HG03280 (cell line): ENCODE data around the gene SAMD4A.

Source experiments
- ATAC-seq: cut with Tn5 transposase; IDR thresholded peaks from one replicate; pipeline ENCODE4 v1.9.1; 2021; ENCODE audit warnings: mild to moderate bottlenecking, moderate library complexity; ENCODE audit not compliant: unreplicated experiment

The SAMD4A gene

GRCh38 chr14:54653712-54654469 is 87.0 kb downstream of the SAMD4A start:
- no peak for ATAC-seq

DNA sequence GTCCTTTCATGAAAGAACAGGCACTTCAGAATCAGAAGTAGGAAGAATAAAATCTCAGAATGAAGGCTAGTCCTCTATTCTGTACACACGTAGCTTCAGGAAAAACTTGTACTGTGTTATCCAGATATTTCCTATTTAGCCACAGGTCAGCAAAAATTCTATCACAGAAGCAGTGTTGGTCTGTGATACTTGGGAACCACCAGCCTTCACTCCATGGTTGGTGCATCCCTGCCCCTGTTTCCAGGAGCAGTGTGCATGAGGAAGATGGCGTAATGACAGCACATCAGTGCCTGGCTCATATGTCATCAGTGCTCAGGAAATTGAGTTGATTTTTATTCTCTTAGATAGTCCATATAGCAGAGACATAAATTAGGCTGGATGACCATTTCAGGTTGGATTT is 87.7 kb downstream of the SAMD4A start:
- no peak for ATAC-seq

- ATAC-seq, result no peak
These were observed 91.9 kb downstream of the SAMD4A start for GRCh38 chr14:54658836-54659235.

- ATAC-seq, result no peak
These were observed 92.4 kb downstream of the SAMD4A start for GRCh38 chr14:54659365-54659764.

DNA sequence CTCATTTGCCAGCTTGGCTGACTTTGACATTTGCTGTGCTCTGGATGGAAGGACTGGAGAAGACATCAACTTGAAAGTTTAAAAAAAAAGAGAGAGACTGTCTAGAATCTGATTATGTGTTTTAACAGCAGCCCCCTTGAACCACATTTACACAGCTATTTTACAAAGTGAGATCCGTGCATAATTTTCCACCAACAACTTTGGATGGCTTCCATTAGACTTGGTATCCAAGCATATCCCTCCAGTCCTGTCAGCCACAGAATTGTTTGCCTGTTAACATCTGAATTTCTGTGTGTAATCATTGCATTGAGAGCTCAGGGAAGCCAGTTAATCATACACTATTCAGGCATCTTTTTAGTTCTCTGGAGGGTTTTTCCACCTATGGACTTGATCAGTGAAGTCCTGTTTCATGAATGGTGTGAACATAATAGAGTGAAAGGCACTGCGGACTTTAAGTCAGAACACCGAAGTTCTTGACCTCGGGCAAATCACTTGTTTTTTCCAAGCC is 93.7 kb downstream of the SAMD4A start:
- ATAC-seq, result no peak

DNA sequence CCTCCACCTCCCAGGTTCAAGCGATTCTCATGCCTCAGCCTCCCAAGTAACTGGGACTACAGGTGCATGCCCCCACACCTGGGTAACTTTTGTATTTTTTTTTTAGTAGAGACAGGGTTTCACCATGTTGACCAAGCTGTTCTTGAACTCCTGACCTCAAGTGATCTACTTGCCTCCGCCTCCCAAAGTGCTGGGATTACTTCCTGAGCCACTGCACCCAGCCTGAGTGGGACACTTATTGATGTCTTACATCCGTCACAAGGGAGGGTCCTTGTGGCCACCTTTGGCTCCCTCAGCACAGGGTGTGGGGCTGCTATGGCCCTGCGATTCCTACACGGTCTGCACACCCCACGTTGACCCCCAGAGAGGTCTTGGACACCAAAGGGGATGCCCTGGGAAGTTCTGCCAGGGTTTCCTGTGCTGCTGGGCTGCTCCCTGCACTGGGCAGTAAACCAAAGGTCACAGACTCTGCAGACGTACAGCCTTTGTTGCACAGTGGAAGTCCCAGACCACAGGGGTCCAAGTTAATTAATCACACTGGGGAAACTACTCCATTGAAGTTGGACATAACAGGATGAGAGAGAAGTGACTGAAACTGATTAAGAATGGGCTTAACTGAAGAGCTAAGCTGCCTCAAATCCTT is 95.7 kb downstream of the SAMD4A start:
- ATAC-seq, result no peak

DNA sequence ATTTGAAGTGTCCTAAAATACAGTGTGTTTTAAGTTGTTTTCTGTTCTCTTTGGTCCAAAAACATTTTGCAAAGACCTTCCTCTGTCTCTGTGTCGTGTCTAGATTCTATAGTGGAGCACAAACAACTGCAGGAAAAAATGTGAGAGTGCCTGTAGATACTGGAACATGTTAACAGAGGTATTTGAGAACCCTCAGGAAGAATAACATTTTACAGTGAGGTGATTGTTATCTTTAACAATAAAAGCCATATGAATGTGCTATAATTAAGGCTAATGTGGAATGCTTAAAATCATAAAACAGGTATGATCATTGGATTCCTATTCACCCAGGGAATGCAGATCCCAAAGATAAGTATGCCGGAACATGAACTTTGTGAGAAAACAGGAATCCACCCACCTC is 98.0 kb downstream of the SAMD4A start:
- no peak for ATAC-seq

GRCh38 chr14:54665946-54666345 is 99.0 kb downstream of the SAMD4A start:
- ATAC-seq, result no peak

DNA sequence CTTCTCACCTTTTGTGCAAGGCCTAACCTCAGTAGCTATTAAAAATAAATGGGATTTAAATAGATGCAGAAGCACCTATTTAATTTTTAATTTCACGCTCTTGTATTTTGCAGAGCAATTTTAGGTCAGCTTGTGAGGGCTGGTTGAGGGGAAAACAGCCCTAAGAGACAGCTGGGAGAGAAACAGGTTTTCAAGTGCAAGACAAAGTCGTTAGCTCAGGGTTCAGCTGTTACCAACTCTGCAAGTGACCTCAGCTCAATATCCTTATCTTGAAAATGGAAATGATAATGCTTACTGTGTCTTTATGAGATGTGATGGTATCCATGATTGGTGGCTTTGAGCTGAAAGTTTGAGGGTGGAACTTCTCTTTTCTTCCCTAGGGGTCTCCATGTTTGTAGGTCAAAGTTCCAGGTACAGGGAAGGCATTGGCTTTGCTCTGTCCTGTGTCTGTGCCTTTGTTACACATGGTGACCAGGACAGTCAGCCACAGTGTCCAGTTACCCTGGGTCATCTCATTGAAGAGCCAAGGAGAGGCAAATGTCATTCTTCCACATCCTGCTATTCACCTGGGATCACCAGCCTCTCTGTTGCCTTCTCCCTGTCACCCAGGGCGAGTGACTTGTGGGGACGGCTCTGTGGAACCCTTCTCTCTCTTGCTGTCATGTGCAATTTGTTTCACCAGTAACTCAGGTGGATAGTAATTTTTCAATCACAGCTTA is 100.3 kb downstream of the SAMD4A start:
- no peak for ATAC-seq

- ATAC-seq, result no peak
These were observed 100.8 kb downstream of the SAMD4A start for GRCh38 chr14:54667764-54668163.

GRCh38 chr14:54669721-54670561 is 103.0 kb downstream of the SAMD4A start:
- ATAC-seq, result no peak

- ATAC-seq, result no peak
These were observed 104.6 kb downstream of the SAMD4A start for GRCh38 chr14:54671537-54671936.

GRCh38 chr14:54672181-54672580 is 105.3 kb downstream of the SAMD4A start:
- no peak for ATAC-seq

- no peak for ATAC-seq
These were observed 105.8 kb downstream of the SAMD4A start for GRCh38 chr14:54672688-54673087.

DNA sequence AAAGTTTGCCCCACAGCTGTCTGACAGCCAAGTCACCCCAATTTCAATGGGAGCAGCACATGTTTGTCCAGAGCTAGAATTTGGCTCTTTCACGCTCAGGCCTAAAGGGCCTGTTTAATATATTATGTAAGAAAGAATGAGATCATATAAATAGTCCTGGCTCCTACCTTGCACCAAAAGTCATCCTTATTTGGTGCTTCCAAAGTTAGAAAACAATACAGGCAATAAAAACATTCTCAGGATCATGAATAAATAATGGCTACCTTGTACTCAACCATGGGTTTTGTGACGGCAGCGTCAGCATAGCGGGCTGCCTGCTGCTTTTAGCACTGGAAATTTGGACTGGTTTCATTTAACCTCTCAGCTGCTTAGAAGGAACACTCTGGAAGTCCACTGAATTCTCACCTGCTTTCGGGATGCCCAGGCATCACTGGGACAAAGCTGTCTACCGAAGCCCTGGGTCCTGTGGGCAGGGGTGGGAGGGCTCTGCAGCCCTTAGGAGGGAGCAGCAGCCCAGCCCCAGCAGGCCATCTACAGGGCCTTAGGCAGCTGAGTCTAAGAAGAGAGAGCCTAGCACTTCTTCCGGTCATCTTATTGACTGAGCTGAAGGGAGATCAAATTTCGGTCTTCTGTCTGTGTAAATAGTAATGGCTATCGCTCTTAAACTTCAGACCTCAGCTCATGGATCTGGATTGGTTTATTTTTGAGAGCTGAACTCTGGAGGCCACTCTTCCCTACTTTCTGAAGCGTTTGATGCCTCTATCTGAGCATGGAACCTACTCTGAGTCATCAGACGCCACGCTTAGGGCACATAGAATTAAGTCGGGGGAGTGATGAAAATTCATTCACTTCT is 106.5 kb downstream of the SAMD4A start:
- ATAC-seq, result no peak

DNA sequence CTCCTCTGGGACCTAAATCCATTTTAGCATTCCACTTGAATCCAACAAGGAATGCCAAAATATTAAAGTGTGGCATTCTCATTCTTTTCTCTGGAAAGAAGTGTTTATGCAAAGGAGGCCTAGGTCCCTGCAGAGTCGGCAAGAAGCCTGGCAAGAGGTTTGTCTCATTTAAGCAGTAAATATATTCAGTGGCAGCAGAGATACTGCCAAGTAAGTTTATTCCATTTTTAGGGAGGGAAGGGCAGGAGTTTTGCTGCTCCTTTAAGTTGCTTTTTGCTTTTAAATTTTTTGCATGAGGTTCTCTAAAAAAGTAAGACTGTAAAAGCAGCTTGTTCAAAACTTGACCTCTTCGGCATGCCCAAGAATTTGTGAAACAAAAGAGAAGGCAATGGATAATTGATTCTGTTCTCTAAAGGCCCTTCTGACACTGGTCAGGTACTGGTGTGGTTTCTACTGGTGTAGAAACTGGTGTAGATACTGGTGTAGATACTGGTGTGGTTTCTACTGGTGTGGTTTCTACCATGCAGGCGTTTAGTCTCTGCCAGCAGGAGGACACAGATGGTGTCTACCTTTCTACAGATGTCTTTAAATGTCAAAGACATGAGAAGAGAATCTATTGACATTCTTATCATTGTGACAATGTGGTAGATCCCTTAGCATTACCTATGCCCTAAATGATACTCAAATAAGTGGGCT is 107.3 kb downstream of the SAMD4A start:
- ATAC-seq, result peak; percentile 50

GRCh38 chr14:54675236-54676128 is 108.6 kb downstream of the SAMD4A start:
- no peak for ATAC-seq
